GM23338 (cell line): ENCODE results near the gene TMEM165. TPM values are rescaled to one million over a fixed set of nuclear protein-coding genes. Genes with fewer than 3 reads are reported as not detected.
A peak's percentile ranks its signal among the peaks of the same experiment; 100 is the strongest.

Experiments used
- ATAC-seq: fragments of 200-7000 bp; cut with Tn5 transposase; 3 replicates; pipeline ENCODE4 v1.9.1; 2020
- DNase-seq: peaks from one replicate; pipeline ENCODE4 v3.0.0-alpha.2; 2015; ENCODE audit warnings: low spot score
- H2AFZ ChIP-seq: fragments of 200-600 bp; sonication (generic); 2 replicates; pipeline ENCODE4 v1.8.0; 2016; ENCODE audit warnings: antibody characterized with exemption, mild to moderate bottlenecking, moderate library complexity
- H3F3A ChIP-seq: fragments of 200-600 bp; sonication (generic); replicated peaks from 2 replicates; pipeline ENCODE4 v1.8.0; 2017; ENCODE audit warnings: antibody characterized with exemption, mixed run types, low read depth
- H3K27ac ChIP-seq: fragments of 200-600 bp; sonication (generic); 2 replicates; pipeline ENCODE4 v1.6.1; 2016; ENCODE audit warnings: low read depth
- H3K27me3 ChIP-seq: fragments of 200-600 bp; sonication (generic); 2 replicates; pipeline ENCODE4 v1.8.0; 2016; ENCODE audit warnings: mild to moderate bottlenecking, mixed run types, moderate library complexity; ENCODE audit not compliant: insufficient read depth
- H3K36me3 ChIP-seq: fragments of 200-600 bp; sonication (generic); 2 replicates; pipeline ENCODE4 v1.8.0; 2016; ENCODE audit warnings: mild to moderate bottlenecking; ENCODE audit not compliant: insufficient read depth
- H3K4me1 ChIP-seq: fragments of 200-600 bp; sonication (generic); 2 replicates; pipeline ENCODE4 v1.8.0; 2016; ENCODE audit warnings: mild to moderate bottlenecking, moderate library complexity; ENCODE audit not compliant: insufficient read depth
- H3K4me2 ChIP-seq: fragments of 200-600 bp; sonication (generic); 2 replicates; pipeline ENCODE4 v1.7.1; 2017; ENCODE audit warnings: mixed run types
- H3K4me3 ChIP-seq: fragments of 200-600 bp; sonication (generic); 2 replicates; pipeline ENCODE4 v1.6.1; 2016; ENCODE audit warnings: mixed run types
- H3K79me2 ChIP-seq: fragments of 200-600 bp; sonication (generic); replicated peaks from 2 replicates; pipeline ENCODE4 v1.8.0; 2017; ENCODE audit warnings: mild to moderate bottlenecking; ENCODE audit not compliant: insufficient read depth
- H3K9me2 ChIP-seq: fragments of 200-600 bp; sonication (generic); 2 replicates; pipeline ENCODE4 v1.8.0; 2017; ENCODE audit not compliant: insufficient read depth
- H4K20me1 ChIP-seq: fragments of 200-600 bp; sonication (generic); replicated peaks from 2 replicates; pipeline ENCODE4 v1.8.0; 2017; ENCODE audit warnings: mild to moderate bottlenecking; ENCODE audit not compliant: insufficient read depth
- H3K27ac Mint-ChIP-seq: 2 replicates; pipeline ENCODE4 v1.8.0; 2020; ENCODE audit warnings: inconsistent platforms, mild to moderate bottlenecking, moderate library complexity, mixed read lengths
- H3K27me3 Mint-ChIP-seq: 3 replicates; pipeline ENCODE4 v1.8.0; 2022; ENCODE audit warnings: low read depth, mild to moderate bottlenecking, moderate library complexity, mixed read lengths, inconsistent platforms; ENCODE audit not compliant: insufficient read depth, poor library complexity
- H3K36me3 Mint-ChIP-seq: 3 replicates; pipeline ENCODE4 v1.8.0; 2021; ENCODE audit warnings: low read depth, mild to moderate bottlenecking, inconsistent platforms, moderate library complexity, mixed read lengths
- H3K4me1 Mint-ChIP-seq: 3 replicates; pipeline ENCODE4 v1.8.0; 2020; ENCODE audit warnings: mild to moderate bottlenecking, inconsistent platforms, mixed read lengths
- H3K4me3 Mint-ChIP-seq: 3 replicates; pipeline ENCODE4 v1.8.0; 2021; ENCODE audit warnings: moderate library complexity, mild to moderate bottlenecking, inconsistent platforms, mixed read lengths
- H3K9me3 Mint-ChIP-seq: 3 replicates; pipeline ENCODE4 v1.8.0; 2020; ENCODE audit warnings: moderate library complexity, mild to moderate bottlenecking, inconsistent platforms, mixed read lengths
- CREB1 ChIP-seq: fragments of 250-450 bp; sonication (Bioruptor Pico); IDR thresholded peaks from 2 replicates; pipeline ENCODE4 v1.5.0; 2020; ENCODE audit warnings: low read depth, mild to moderate bottlenecking, moderate library complexity
- ETS1 ChIP-seq: IDR thresholded peaks from 2 replicates; pipeline ENCODE4 v1.6.1; 2016; ENCODE audit warnings: antibody characterized with exemption
- EZH2 ChIP-seq: fragments of 200-600 bp; sonication (generic); IDR thresholded peaks from one replicate; pipeline ENCODE4 v1.8.0; 2017; ENCODE audit warnings: antibody characterized with exemption, mild to moderate bottlenecking, low read depth; ENCODE audit not compliant: unreplicated experiment
- JUNB ChIP-seq: IDR thresholded peaks from one replicate; pipeline ENCODE4 v1.6.1; 2016; ENCODE audit warnings: antibody characterized with exemption; ENCODE audit not compliant: unreplicated experiment
- NANOG ChIP-seq: IDR thresholded peaks from 2 replicates; pipeline ENCODE4 v1.6.1; 2016; ENCODE audit warnings: antibody characterized with exemption, borderline replicate concordance
- POLR2AphosphoS5 ChIP-seq: IDR thresholded peaks from 2 replicates; pipeline ENCODE4 v1.6.1; 2016; ENCODE audit warnings: antibody characterized with exemption, low read depth
- REST ChIP-seq: IDR thresholded peaks from one replicate; pipeline ENCODE4 v1.6.1; 2018; ENCODE audit warnings: antibody characterized with exemption; ENCODE audit not compliant: unreplicated experiment
- STAT1 ChIP-seq: IDR thresholded peaks from one replicate; pipeline ENCODE4 v1.6.1; 2016; ENCODE audit warnings: antibody characterized with exemption; ENCODE audit not compliant: unreplicated experiment
- ZNF114 ChIP-seq: fragments of 250-450 bp; sonication (Bioruptor Pico); IDR thresholded peaks from 2 replicates; pipeline ENCODE4 v1.5.0; 2020; ENCODE audit warnings: mild to moderate bottlenecking, moderate library complexity
- ZNF331 ChIP-seq: fragments of 250-450 bp; sonication (Bioruptor Pico); IDR thresholded peaks from 2 replicates; pipeline ENCODE4 v1.5.0; 2020; ENCODE audit warnings: low read depth, mild to moderate bottlenecking, moderate library complexity
- polyA plus RNA-seq: library from polyadenylated mRNA; unstranded; fragments of >200 nt; fragmentation: Nextera tagmentation; extraction: Ambion mirVana; gene quantifications from 2 replicates; pipeline ENCODE4 v1.2.1, GENCODE V29; 2016
- total RNA-seq: library from RNA; depleted of rRNA; stranded (reverse); fragments of >200 nt; shearing (Covaris generic); gene quantifications from 2 replicates; pipeline ENCODE4 v1.2.3, GENCODE V29; 2014
- TF ChIP-seq, protein P1 (sequence below), 2 experiments: fragments of 200-600 bp in 1 of 2; sonication (generic) in 1 of 2; conservative IDR thresholded peaks; 2 replicates each; pipeline versions ENCODE4 v1.5.1 to v1.6.1; 2016 to 2017; ENCODE audit warnings: antibody characterized with exemption in 2 of 2, low read depth in 2 of 2, mild to moderate bottlenecking in 2 of 2, moderate library complexity in 1 of 2

The TMEM165 gene
- total and polyA plus RNA-seq, 2 experiments from 2014 or later: 125 to 171 TPM

DNA sequence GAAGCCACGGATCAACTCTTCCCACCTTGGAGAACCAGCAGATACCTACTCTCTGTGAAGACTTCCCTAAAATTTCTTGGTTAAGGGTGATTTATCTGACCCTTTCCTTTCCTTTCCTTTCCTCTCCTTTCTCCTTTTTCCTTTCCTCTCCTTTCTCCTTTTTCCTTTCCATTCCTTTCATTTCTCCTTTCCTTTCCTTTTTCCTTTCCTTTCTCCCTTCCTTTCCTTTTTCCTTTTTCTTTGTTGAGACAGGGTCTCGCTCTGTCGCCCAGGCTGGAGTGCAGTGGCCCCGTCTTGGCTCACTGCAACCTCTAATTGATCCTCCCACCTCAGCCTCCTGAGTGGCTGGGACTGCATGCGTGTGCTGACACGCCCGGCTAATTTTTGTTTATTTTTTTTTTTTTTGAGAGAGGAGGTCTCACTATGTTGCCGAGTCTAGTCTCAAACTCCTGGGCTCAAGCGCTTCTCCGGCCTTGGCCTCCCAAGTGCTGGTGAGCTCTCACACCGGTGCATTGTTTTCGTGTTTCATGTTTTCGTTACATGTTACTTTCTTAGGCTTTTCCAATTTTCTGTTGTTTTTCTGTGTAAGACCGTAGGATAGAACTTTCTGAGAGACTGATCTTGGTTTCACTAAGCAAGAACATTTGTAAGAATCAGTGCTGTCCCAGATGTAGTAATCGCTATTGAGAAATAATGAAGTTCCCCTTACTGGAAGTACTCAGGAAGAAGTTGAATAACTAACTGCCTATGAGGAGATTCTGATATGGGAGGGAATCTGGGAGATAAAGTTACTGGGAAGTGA, 2.0 kb downstream of the TMEM165 start (continued):
- TF ChIP-seq ZNF331 (CRISPR knock-in tag) (no peak), EZH2 (no peak), STAT1 (no peak), ZNF114 (CRISPR knock-in tag) (no peak), ETS1 (no peak), POLR2AphosphoS5 (no peak)

DNA sequence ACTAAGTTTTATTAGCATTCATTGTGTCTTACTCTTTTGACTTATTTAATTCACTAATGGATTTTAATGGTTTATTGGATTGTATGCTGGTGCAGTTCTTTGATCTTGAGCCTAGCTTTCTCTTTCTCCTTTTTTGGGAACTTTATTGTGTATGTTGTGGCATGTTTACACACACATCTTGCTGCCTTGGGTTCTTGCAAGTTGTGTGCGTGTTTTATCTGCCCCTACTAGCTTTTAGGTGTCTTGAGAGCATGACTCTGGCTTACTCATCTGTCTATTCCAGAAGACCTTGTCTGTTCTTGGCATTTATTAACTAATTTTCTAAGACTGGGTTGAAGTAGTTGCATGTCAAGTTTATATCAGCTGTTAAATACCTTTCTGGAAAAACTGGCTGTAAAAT, 2.7 kb downstream of the TMEM165 start:
- H3K27ac Mint-ChIP-seq: no peak overlapping the region
- peaks cover 22% of the 10 kb centered on the region for H3K4me1 ChIP-seq
- peaks cover 24% of the 10 kb centered on the region for H3K4me1 Mint-ChIP-seq
- peaks cover 45% of the 10 kb centered on the region for H3K36me3 Mint-ChIP-seq
- peaks cover 46% of the 10 kb centered on the region for H4K20me1 ChIP-seq
- ATAC-seq: no peak
- H3K27me3 Mint-ChIP-seq: peaks cover 4% of the 10 kb centered on the region
- H3K4me2 ChIP-seq: peak overlapping the region; percentile 87
- no peak for DNase-seq
- no peaks in the 10 kb centered on the region for H3K9me2 ChIP-seq
- H3K9me3 Mint-ChIP-seq: no peaks in the 10 kb centered on the region; the same call in 1 of the 3 replicates
- no peaks in the 10 kb centered on the region for H3F3A ChIP-seq
- H3K4me3 Mint-ChIP-seq: peak overlapping the region; percentile 94
- peak overlapping the region; percentile 92 for H3K4me3 ChIP-seq
- peaks cover 71% of the 10 kb centered on the region for H3K79me2 ChIP-seq
- no peaks in the 10 kb centered on the region for H3K27me3 ChIP-seq
- H3K27ac ChIP-seq: peak overlapping the region; percentile 81; the same call in 1 of the 2 replicates
- H3K36me3 ChIP-seq: peaks cover 11% of the 10 kb centered on the region; the same call in 1 of the 2 replicates
- H2AFZ ChIP-seq: no peak overlapping the region
- TF ChIP-seq JUNB (no peak), STAT1 (no peak), ZNF331 (CRISPR knock-in tag) (no peak), CREB1 (CRISPR knock-in tag) (no peak), ETS1 (no peak), EZH2 (no peak), NANOG (no peak), REST (no peak), POLR2AphosphoS5 (no peak), ZNF114 (CRISPR knock-in tag) (no peak)
- TF ChIP-seq, protein P1, sequence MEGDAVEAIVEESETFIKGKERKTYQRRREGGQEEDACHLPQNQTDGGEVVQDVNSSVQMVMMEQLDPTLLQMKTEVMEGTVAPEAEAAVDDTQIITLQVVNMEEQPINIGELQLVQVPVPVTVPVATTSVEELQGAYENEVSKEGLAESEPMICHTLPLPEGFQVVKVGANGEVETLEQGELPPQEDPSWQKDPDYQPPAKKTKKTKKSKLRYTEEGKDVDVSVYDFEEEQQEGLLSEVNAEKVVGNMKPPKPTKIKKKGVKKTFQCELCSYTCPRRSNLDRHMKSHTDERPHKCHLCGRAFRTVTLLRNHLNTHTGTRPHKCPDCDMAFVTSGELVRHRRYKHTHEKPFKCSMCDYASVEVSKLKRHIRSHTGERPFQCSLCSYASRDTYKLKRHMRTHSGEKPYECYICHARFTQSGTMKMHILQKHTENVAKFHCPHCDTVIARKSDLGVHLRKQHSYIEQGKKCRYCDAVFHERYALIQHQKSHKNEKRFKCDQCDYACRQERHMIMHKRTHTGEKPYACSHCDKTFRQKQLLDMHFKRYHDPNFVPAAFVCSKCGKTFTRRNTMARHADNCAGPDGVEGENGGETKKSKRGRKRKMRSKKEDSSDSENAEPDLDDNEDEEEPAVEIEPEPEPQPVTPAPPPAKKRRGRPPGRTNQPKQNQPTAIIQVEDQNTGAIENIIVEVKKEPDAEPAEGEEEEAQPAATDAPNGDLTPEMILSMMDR (conservative IDR thresholded peaks at IDR 0.05; ENCODE audit: low read depth in 2 of 2): no peak
